HG02763 (cell line): ENCODE results near the gene DNLZ.

Experiments
- ATAC-seq: cut with Tn5 transposase; IDR thresholded peaks from one replicate; pipeline ENCODE4 v1.9.1; 2021; ENCODE audit warnings: mild to moderate bottlenecking, moderate library complexity; ENCODE audit not compliant: unreplicated experiment

Gene DNLZ

GRCh38 chr9:136397643-136398042 lies 34.1 kb upstream of the DNLZ start:
- ATAC-seq, result no peak

- ATAC-seq, result no peak
These were observed 32.6 kb upstream of the DNLZ start for GRCh38 chr9:136396219-136396515.

- ATAC-seq, result no peak
These were observed 32.0 kb upstream of the DNLZ start for GRCh38 chr9:136395345-136396218.

GRCh38 chr9:136395020-136395340 lies 31.4 kb upstream of the DNLZ start:
- no peak for ATAC-seq

GRCh38 chr9:136394312-136395019 lies 30.9 kb upstream of the DNLZ start:
- ATAC-seq, result no peak

- no peak for ATAC-seq
These were observed 30.0 kb upstream of the DNLZ start for GRCh38 chr9:136393531-136393930.

GRCh38 chr9:136392538-136393449 lies 29.2 kb upstream of the DNLZ start:
- ATAC-seq, result no peak

- no peak for ATAC-seq
These were observed 28.4 kb upstream of the DNLZ start for GRCh38 chr9:136391737-136392537.

GRCh38 chr9:136389396-136389795 lies 25.9 kb upstream of the DNLZ start:
- no peak for ATAC-seq

- no peak for ATAC-seq
These were observed 23.7 kb upstream of the DNLZ start for GRCh38 chr9:136387217-136387616.

GRCh38 chr9:136386018-136386417 lies 22.5 kb upstream of the DNLZ start:
- ATAC-seq, result no peak

GRCh38 chr9:136385015-136385414 lies 21.5 kb upstream of the DNLZ start:
- no peak for ATAC-seq

GRCh38 chr9:136383436-136383835 lies 19.9 kb upstream of the DNLZ start:
- ATAC-seq, result no peak

- ATAC-seq, result no peak
These were observed 18.5 kb upstream of the DNLZ start for GRCh38 chr9:136381966-136382513.

- no peak for ATAC-seq
These were observed 17.8 kb upstream of the DNLZ start for GRCh38 chr9:136381311-136381710.

GRCh38 chr9:136380381-136380780 lies 16.8 kb upstream of the DNLZ start:
- ATAC-seq, result no peak

- ATAC-seq, result no peak
These were observed 16.3 kb upstream of the DNLZ start for GRCh38 chr9:136379891-136380290.

GRCh38 chr9:136379401-136379800 lies 15.9 kb upstream of the DNLZ start:
- no peak for ATAC-seq

GRCh38 chr9:136379003-136379287 lies 15.4 kb upstream of the DNLZ start:
- no peak for ATAC-seq

- ATAC-seq, result no peak
These were observed 14.8 kb upstream of the DNLZ start for GRCh38 chr9:136378170-136379002.
